SK-N-MC (cell line): ENCODE results near the gene PAPOLB.

ENCODE experiments used
- EZH2 ChIP-seq: fragments of 200-600 bp; sonication (generic); IDR thresholded peaks from one replicate; pipeline ENCODE4 v1.6.1; 2017; ENCODE audit warnings: antibody characterized with exemption
- FOXP2 ChIP-seq: optimal IDR thresholded peaks from 2 replicates; pipeline ENCODE3; 2011; ENCODE audit warnings: mild to moderate bottlenecking, moderate library complexity; ENCODE audit not compliant: insufficient read depth; ENCODE audit errors: extremely low read length, control extremely low read depth
- POLR2AphosphoS5 ChIP-seq: IDR thresholded peaks from 2 replicates; pipeline ENCODE4 v1.6.1; 2012; ENCODE audit warnings: mild to moderate bottlenecking, low read depth, low read length, borderline replicate concordance

DNA sequence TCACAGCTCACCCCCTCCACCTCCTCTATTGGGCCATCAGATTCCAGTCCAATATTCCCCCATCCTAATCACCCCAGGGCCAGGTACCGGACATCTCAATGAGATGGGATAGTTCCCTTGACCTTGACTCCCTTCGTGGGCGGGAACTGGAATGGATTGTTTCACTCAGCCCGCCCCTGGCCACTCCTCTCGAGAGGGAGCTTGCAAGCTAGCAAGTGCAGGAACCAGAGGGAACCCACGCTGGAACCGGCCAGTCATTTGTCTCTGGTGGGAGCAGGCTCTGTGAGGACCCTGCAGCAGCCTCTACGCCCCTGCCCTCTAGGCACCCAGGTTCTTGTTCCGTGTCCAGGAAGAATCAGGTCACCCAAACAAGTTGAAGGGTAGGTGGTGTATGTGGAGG is 32.7 kb upstream of the PAPOLB start:
- TF ChIP-seq EZH2 (no peak), POLR2AphosphoS5 (no peak), FOXP2 (no peak)
